Vagina (tissue), 1 donor: ENCODE data around the gene DIRAS2. TPM values are rescaled to one million over a fixed set of nuclear protein-coding genes. Genes with fewer than 3 reads are reported as not detected.

Experiments used
- total RNA-seq: library from RNA; depleted of rRNA; stranded (reverse); fragments of >200 nt; gene quantifications from one replicate; pipeline ENCODE4 v1.2.3, GENCODE V29; 2016

The DIRAS2 gene
- total RNA-seq, 1 donor from 2014 or later, result not detected

Other genes with a start within 250 kb of the DIRAS2 start
- gene SYK, start 159.0 kb upstream of the DIRAS2 start, total RNA-seq, result 12.0 TPM